ENCODE data around the gene PLS3. TPM values are rescaled to one million over a fixed set of nuclear protein-coding genes. Genes with fewer than 3 reads are reported as not detected.

The PLS3 gene
- total and polyA plus RNA-seq, 4 donors = 63.1 to 221 (median 116) TPM

DNA sequence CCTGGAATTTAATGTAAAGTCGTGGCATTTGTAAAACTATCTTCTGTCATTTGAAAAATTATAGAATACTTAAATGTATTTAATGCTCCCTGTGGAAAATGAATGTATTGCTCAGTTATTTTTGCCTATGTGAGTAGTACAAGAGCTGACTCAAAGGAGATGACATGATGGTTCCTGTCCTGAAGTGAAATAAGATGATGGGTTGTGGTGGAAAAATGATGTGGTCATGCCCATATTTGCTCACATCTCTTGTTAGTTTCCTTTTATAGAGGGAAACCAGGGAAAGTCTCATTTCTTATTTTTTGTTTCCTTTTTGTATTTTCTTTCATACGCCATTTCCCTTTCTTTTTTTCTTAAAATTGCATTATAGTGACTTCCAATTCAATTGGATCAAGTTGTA lies 23.7 kb downstream of the PLS3 start:
- 48 to 60% methylated on average over 2 of the region's 2 CpGs for WGBS, 2 donors
- Histone ChIP-seq H3K27me3 (ENCODE audit: control insufficient read depth in 3 of 3, insufficient read depth in 3 of 3, low read length in 2 of 3) (peaks cover 0 to 46% (median 31%) of the 10 kb centered on the region in 3 donors), H3K27ac (ENCODE audit: low read depth in 1 of 2, low read length in 1 of 2) (peak overlapping the region in 1 of 2 donors; percentile 33)

GRCh38 chrX:115588179-115588578 lies 27.2 kb downstream of the PLS3 start:
- no peak overlapping the region for H3K4me3 ChIP-seq
- DNase-seq (peak in 2 of 3 donors; percentile 27 to 58), ATAC-seq (ENCODE audit: insufficient read depth, low FRiP score) (no peak)
- peaks cover 0 to 17% (median 7%) of the 10 kb centered on the region in 5 donors for H3K4me1 ChIP-seq (ENCODE audit: control insufficient read depth in 5 of 5, insufficient read depth in 5 of 5, low read length in 5 of 5)
- H3K36me3 ChIP-seq (ENCODE audit: control insufficient read depth in 4 of 4, insufficient read depth in 4 of 4, low read length in 4 of 4) = no peaks in the 10 kb centered on the region
- peaks cover 0 to 53% (median 32%) of the 10 kb centered on the region in 3 donors for H3K27me3 ChIP-seq (ENCODE audit: control insufficient read depth in 3 of 3, insufficient read depth in 3 of 3, low read length in 2 of 3)
- TF ChIP-seq, protein P1, sequence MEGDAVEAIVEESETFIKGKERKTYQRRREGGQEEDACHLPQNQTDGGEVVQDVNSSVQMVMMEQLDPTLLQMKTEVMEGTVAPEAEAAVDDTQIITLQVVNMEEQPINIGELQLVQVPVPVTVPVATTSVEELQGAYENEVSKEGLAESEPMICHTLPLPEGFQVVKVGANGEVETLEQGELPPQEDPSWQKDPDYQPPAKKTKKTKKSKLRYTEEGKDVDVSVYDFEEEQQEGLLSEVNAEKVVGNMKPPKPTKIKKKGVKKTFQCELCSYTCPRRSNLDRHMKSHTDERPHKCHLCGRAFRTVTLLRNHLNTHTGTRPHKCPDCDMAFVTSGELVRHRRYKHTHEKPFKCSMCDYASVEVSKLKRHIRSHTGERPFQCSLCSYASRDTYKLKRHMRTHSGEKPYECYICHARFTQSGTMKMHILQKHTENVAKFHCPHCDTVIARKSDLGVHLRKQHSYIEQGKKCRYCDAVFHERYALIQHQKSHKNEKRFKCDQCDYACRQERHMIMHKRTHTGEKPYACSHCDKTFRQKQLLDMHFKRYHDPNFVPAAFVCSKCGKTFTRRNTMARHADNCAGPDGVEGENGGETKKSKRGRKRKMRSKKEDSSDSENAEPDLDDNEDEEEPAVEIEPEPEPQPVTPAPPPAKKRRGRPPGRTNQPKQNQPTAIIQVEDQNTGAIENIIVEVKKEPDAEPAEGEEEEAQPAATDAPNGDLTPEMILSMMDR (IDR thresholded peaks at IDR 0.05; ENCODE audit: control extremely low read depth, extremely low read depth) = no peak
- H3K9ac ChIP-seq (ENCODE audit: insufficient read depth in 1 of 2, low read length in 2 of 2) = peak overlapping the region in 1 of 2 donors; percentile 38
- H3K9me3 ChIP-seq (ENCODE audit: control insufficient read depth in 4 of 4, insufficient read depth in 3 of 4, low read length in 3 of 4) = no peaks in the 10 kb centered on the region
- no peak overlapping the region for H3K27ac ChIP-seq (ENCODE audit: low read depth in 1 of 2, low read length in 1 of 2)
- WGBS, 2 donors = 55 to 70% methylated on average over 4 of the region's 4 CpGs

More for the DNA sequence above, 23.7 kb downstream of the PLS3 start:
- H3K4me3 ChIP-seq = no peak overlapping the region
- peak; percentile 27 for ATAC-seq (ENCODE audit: insufficient read depth, low FRiP score)
- H3K4me1 ChIP-seq (ENCODE audit: control insufficient read depth in 5 of 5, insufficient read depth in 5 of 5, low read length in 5 of 5) = peaks cover 0 to 9% (median 6%) of the 10 kb centered on the region in 5 donors
- H3K36me3 ChIP-seq (ENCODE audit: control insufficient read depth in 4 of 4, insufficient read depth in 4 of 4, low read length in 4 of 4) = no peaks in the 10 kb centered on the region
- TF ChIP-seq, protein P1 (IDR thresholded peaks at IDR 0.05; ENCODE audit: control extremely low read depth, extremely low read depth) = no peak
- no peaks in the 10 kb centered on the region for H3K9me3 ChIP-seq (ENCODE audit: control insufficient read depth in 4 of 4, insufficient read depth in 3 of 4, low read length in 3 of 4)
- no peak for DNase-seq
- H3K9ac ChIP-seq (ENCODE audit: insufficient read depth in 1 of 2, low read length in 2 of 2) = no peak overlapping the region

GRCh38 chrX:115589419-115589818 lies 28.4 kb downstream of the PLS3 start:
- no peak overlapping the region for H3K27ac ChIP-seq (ENCODE audit: low read depth in 1 of 2, low read length in 1 of 2)
- TF ChIP-seq, protein P1 (IDR thresholded peaks at IDR 0.05; ENCODE audit: control extremely low read depth, extremely low read depth) = no peak
- no peaks in the 10 kb centered on the region for H3K9me3 ChIP-seq (ENCODE audit: control insufficient read depth in 4 of 4, insufficient read depth in 3 of 4, low read length in 3 of 4)
- peaks cover 0 to 55% (median 33%) of the 10 kb centered on the region in 3 donors for H3K27me3 ChIP-seq (ENCODE audit: control insufficient read depth in 3 of 3, insufficient read depth in 3 of 3, low read length in 2 of 3)
- ATAC-seq (ENCODE audit: insufficient read depth, low FRiP score) (no peak), DNase-seq (no peak)
- H3K4me3 ChIP-seq = no peak overlapping the region
- H3K4me1 ChIP-seq (ENCODE audit: control insufficient read depth in 5 of 5, insufficient read depth in 5 of 5, low read length in 5 of 5) = peaks cover 0 to 19% (median 3%) of the 10 kb centered on the region in 5 donors
- WGBS, 2 donors = 65 to 86% methylated on average over 4 of the region's 4 CpGs
- H3K9ac ChIP-seq (ENCODE audit: insufficient read depth in 1 of 2, low read length in 2 of 2) = no peak overlapping the region
- no peaks in the 10 kb centered on the region for H3K36me3 ChIP-seq (ENCODE audit: control insufficient read depth in 4 of 4, insufficient read depth in 4 of 4, low read length in 4 of 4)

DNA sequence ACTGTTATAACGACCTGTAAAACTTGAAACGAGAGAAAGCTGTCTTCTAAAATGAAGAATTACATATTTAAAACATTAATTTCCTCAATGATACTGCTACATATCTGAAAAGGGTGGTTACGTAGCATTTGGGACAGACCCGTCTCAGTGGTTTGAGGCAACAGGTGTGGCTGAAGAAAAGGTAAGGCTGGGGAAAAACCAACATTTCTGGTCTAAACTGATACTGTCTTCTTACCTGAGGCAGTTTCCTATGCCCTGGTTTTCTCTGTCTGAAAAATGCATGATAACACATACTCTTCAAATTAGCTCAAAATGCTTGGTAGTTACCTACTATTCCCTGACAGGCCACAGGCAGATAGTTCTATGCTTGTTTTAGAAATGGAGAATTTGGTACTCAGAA lies 30.4 kb downstream of the PLS3 start:
- 61 to 91% methylated on average over 4 of the region's 4 CpGs for WGBS, 2 donors
- no peak for DNase-seq
- H3K4me3 ChIP-seq = no peak overlapping the region
- peaks cover 0 to 24% (median 3%) of the 10 kb centered on the region in 5 donors for H3K4me1 ChIP-seq (ENCODE audit: control insufficient read depth in 5 of 5, insufficient read depth in 5 of 5, low read length in 5 of 5)
- no peak overlapping the region for H3K9ac ChIP-seq (ENCODE audit: insufficient read depth in 1 of 2, low read length in 2 of 2)
- TF ChIP-seq, protein P1 (IDR thresholded peaks at IDR 0.05; ENCODE audit: control extremely low read depth, extremely low read depth) = no peak
- peaks cover 0 to 58% (median 29%) of the 10 kb centered on the region in 3 donors for H3K27me3 ChIP-seq (ENCODE audit: control insufficient read depth in 3 of 3, insufficient read depth in 3 of 3, low read length in 2 of 3)
- H3K27ac ChIP-seq (ENCODE audit: low read depth in 1 of 2, low read length in 1 of 2) = peak overlapping the region in 1 of 2 donors; percentile 49
- H3K36me3 ChIP-seq (ENCODE audit: control insufficient read depth in 4 of 4, insufficient read depth in 4 of 4, low read length in 4 of 4) = peaks cover 0 to 2% (median 0%) of the 10 kb centered on the region in 4 donors
- ATAC-seq (ENCODE audit: insufficient read depth, low FRiP score) = no peak
- H3K9me3 ChIP-seq (ENCODE audit: control insufficient read depth in 4 of 4, insufficient read depth in 3 of 4, low read length in 3 of 4) = no peaks in the 10 kb centered on the region
